Immature natural killer cell (primary cell): ENCODE data around the gene MKI67. TPM values are rescaled to one million over a fixed set of nuclear protein-coding genes. Genes with fewer than 3 reads are reported as not detected.
A peak's percentile ranks its signal among the peaks of the same experiment; 100 is the strongest.

Experiments
- DNase-seq, 3 donors: peaks; one replicate each; pipeline ENCODE4 v3.0.0; 2022; ENCODE audit warnings: mixed read lengths in 1 of 3
- H3K27ac Mint-ChIP-seq, 6 donors: one replicate each; pipeline ENCODE4 v1.8.0; 2020; ENCODE audit warnings: mixed read lengths in 6 of 6, mild to moderate bottlenecking in 5 of 6, inconsistent platforms in 4 of 6, moderate library complexity in 3 of 6
- H3K27me3 Mint-ChIP-seq, 3 donors: one replicate each; pipeline ENCODE4 v1.8.0; 2020 to 2021; ENCODE audit warnings: low read depth in 3 of 3, mild to moderate bottlenecking in 3 of 3, mixed read lengths in 3 of 3, moderate library complexity in 3 of 3, inconsistent platforms in 1 of 3
- H3K36me3 Mint-ChIP-seq, 3 donors: one replicate each; pipeline ENCODE4 v1.8.0; 2020; ENCODE audit warnings: mixed read lengths in 3 of 3, inconsistent platforms in 2 of 3, mild to moderate bottlenecking in 2 of 3
- H3K4me1 Mint-ChIP-seq, 2 donors: one replicate each; pipeline ENCODE4 v1.8.0; 2020; ENCODE audit warnings: inconsistent platforms in 2 of 2, mild to moderate bottlenecking in 2 of 2, mixed read lengths in 2 of 2, moderate library complexity in 1 of 2
- H3K4me3 Mint-ChIP-seq, 5 donors: one replicate each; pipeline ENCODE4 v1.8.0; 2020; ENCODE audit warnings: mild to moderate bottlenecking in 5 of 5, mixed read lengths in 5 of 5, inconsistent platforms in 3 of 5, moderate library complexity in 3 of 5
- H3K9me3 Mint-ChIP-seq, 6 donors: one replicate each; pipeline ENCODE4 v1.8.0; 2020; ENCODE audit warnings: mild to moderate bottlenecking in 6 of 6, mixed read lengths in 6 of 6, inconsistent platforms in 4 of 6, moderate library complexity in 3 of 6
- polyA plus RNA-seq, 3 donors: library from polyadenylated mRNA; unstranded; fragments of 300-500 nt; fragmentation: Illumina TruSeq; gene quantifications; one replicate each; pipeline ENCODE4 v1.2.3, GENCODE V29; 2021

Gene MKI67
- polyA plus RNA-seq, 3 donors from 2014 or later = 0.10 to 1.2 TPM; not detected in 1

GRCh38 chr10:128060341-128061250, 65.6 kb downstream of the MKI67 start:
- H3K4me3 Mint-ChIP-seq = peak overlapping the region in 4 of 5 donors; percentile 8 to 71 (median 40)
- peak overlapping the region; percentile 84 to 99 (median 95) for H3K27ac Mint-ChIP-seq
- peaks cover 86 to 97% of the 10 kb centered on the region in 2 donors for H3K4me1 Mint-ChIP-seq
- no peaks in the 10 kb centered on the region for H3K9me3 Mint-ChIP-seq
- peaks cover 31 to 53% (median 31%) of the 10 kb centered on the region in 3 donors for H3K36me3 Mint-ChIP-seq
- peaks cover 27 to 44% (median 37%) of the 10 kb centered on the region in 3 donors for H3K27me3 Mint-ChIP-seq
- no peak for DNase-seq

DNA sequence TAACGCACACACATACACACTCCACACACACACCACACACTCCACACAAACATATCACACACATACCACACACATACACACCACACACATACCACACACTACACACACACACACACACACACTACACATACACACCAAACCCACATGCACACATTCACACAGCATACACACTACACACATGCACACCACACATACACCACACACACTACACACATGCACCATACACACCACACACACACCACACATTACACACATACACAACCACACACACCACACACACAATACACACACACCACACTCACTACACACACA, 66.3 kb downstream of the MKI67 start:
- DNase-seq = no peak
- Mint-ChIP-seq H3K27ac (peak overlapping the region; percentile 84 to 99 (median 95)), H3K27me3 (peaks cover 31 to 40% (median 32%) of the 10 kb centered on the region in 3 donors), H3K9me3 (no peaks in the 10 kb centered on the region), H3K36me3 (peaks cover 28 to 53% (median 29%) of the 10 kb centered on the region in 3 donors), H3K4me3 (peak overlapping the region in 4 of 5 donors; percentile 8 to 71 (median 40)), H3K4me1 (peaks cover 85 to 97% of the 10 kb centered on the region in 2 donors)

GRCh38 chr10:128059266-128059981, 66.8 kb downstream of the MKI67 start:
- peaks cover 26 to 35% (median 31%) of the 10 kb centered on the region in 3 donors for H3K27me3 Mint-ChIP-seq
- peak; percentile 33 to 44 (median 41) for DNase-seq
- H3K27ac Mint-ChIP-seq = peak overlapping the region; percentile 84 to 99 (median 95)
- peak overlapping the region in 4 of 5 donors; percentile 13 to 71 (median 54) for H3K4me3 Mint-ChIP-seq
- peaks cover 84 to 97% of the 10 kb centered on the region in 2 donors for H3K4me1 Mint-ChIP-seq
- peaks cover 24 to 51% (median 25%) of the 10 kb centered on the region in 3 donors for H3K36me3 Mint-ChIP-seq
- no peaks in the 10 kb centered on the region for H3K9me3 Mint-ChIP-seq

DNA sequence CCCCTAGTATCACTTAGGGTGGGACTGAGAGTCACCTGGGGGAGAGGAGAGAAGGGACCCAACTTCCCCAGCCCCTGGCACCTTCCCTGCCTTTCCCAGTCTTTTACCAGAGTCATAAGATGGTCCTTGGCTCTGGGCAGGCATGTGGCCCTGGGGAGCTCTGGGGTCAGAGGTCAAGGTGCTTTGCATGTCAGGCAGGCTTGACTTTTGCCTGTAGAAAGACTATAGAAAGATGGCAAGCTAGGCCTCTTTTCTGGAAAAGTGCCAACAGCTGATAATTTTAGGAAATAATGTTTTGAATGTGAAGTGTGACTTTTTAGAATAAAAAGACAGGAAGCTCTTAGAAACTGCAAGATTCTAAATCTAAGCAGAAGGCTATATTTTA, 67.5 kb downstream of the MKI67 start:
- Mint-ChIP-seq H3K27ac (peak overlapping the region; percentile 84 to 99 (median 95)), H3K27me3 (peaks cover 23 to 37% (median 29%) of the 10 kb centered on the region in 3 donors), H3K36me3 (peaks cover 28 to 55% (median 28%) of the 10 kb centered on the region in 3 donors), H3K4me1 (peaks cover 83 to 97% of the 10 kb centered on the region in 2 donors), H3K9me3 (no peaks in the 10 kb centered on the region), H3K4me3 (peak overlapping the region in 1 of 5 donors; percentile 8)
- no peak for DNase-seq

- no peaks in the 10 kb centered on the region for H3K9me3 Mint-ChIP-seq
- peak overlapping the region; percentile 84 to 99 (median 92) for H3K27ac Mint-ChIP-seq
- H3K4me3 Mint-ChIP-seq = no peak overlapping the region
- peaks cover 28 to 55% (median 28%) of the 10 kb centered on the region in 3 donors for H3K36me3 Mint-ChIP-seq
- H3K27me3 Mint-ChIP-seq = peaks cover 21 to 35% (median 26%) of the 10 kb centered on the region in 3 donors
- H3K4me1 Mint-ChIP-seq = peaks cover 82 to 94% of the 10 kb centered on the region in 2 donors
- DNase-seq = no peak
These were observed 68.0 kb downstream of the MKI67 start for GRCh38 chr10:128058106-128058749.

DNA sequence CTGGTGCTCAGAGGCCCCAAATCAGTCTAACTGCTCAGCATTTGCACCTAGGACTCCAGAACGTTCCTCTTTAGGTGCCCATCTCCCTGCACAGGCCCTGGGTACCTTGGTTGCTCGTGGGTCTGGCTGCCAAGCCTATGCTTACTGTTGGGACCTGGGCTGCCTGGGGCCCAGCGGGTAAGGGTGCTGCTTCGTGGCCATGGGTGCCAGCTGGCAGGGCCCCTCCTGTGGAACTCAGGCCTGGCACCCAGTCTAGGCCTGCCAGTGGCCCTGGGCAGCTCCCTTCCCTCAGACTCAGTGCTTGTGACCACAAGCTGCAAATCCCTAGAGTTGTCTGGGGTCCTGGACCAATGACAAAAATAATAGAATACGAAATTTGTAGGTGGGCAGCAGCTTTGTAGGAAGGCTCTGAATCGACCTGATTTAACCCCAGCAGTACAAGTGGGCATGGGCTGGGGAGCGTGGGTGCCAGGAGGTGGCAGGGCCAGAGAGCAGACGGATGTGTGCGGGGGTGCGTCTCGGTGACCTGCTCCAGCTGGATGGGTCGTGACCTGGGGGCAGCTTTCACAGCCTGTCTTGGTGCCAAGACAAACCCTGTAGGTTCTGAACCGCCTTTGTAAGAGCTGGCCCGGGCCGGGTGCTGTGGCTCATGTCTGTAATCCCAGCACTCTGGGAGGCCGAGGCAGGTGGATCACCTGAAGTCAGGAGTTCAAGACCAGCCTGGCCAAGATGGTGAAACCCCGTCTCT, 69.7 kb downstream of the MKI67 start:
- Mint-ChIP-seq H3K27me3 (peaks cover 16 to 28% (median 26%) of the 10 kb centered on the region in 3 donors), H3K4me3 (no peak overlapping the region), H3K4me1 (peaks cover 83 to 94% of the 10 kb centered on the region in 2 donors), H3K27ac (peak overlapping the region; percentile 64 to 88 (median 76)), H3K9me3 (no peaks in the 10 kb centered on the region), H3K36me3 (peaks cover 29 to 63% (median 36%) of the 10 kb centered on the region in 3 donors)
- no peak for DNase-seq

DNA sequence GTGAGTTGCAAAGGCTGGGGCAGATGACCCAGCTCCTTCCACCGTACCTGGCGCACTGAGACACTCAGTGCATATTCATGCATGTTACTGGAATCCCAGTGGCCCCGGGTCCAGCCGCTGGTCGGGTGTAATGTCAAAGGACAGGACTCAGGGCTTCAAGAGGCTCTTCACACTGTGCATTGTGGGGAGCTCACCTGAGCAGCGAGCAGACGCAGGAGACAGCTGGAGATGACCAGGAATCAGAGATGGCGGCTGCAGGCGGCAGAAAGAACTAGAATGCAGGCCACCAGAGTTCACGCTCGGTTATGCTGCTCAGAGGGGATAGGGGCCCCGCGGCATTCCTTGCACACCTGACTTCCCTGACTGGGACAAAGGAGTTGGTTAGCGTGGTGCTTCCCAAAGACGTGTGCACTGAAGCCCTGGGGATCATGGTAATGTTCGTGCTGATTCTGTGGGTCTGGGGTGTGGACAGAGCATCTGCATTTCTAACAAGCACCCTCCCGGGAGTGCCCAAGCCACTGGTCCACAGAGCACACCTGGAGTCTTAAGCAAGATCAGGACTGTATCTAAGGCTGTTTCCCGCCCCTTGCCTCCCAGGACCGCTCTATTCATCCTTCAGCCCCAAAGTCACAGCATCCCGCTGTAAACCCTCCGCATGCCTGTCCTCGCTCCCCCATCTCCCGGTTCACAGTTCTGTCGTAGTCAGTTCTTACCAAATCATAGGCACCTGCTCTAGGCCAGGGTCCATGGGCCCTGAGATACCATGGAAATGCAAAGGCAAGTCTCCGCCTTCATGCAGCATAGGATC, 71.0 kb downstream of the MKI67 start:
- peaks cover 35 to 69% (median 41%) of the 10 kb centered on the region in 3 donors for H3K36me3 Mint-ChIP-seq
- H3K27ac Mint-ChIP-seq = peak overlapping the region; percentile 64 to 98 (median 77)
- H3K27me3 Mint-ChIP-seq = peaks cover 16 to 35% (median 24%) of the 10 kb centered on the region in 3 donors
- H3K9me3 Mint-ChIP-seq = no peaks in the 10 kb centered on the region
- no peak for DNase-seq
- peaks cover 87 to 94% of the 10 kb centered on the region in 2 donors for H3K4me1 Mint-ChIP-seq
- peak overlapping the region in 2 of 5 donors; percentile 10 to 12 for H3K4me3 Mint-ChIP-seq

DNA sequence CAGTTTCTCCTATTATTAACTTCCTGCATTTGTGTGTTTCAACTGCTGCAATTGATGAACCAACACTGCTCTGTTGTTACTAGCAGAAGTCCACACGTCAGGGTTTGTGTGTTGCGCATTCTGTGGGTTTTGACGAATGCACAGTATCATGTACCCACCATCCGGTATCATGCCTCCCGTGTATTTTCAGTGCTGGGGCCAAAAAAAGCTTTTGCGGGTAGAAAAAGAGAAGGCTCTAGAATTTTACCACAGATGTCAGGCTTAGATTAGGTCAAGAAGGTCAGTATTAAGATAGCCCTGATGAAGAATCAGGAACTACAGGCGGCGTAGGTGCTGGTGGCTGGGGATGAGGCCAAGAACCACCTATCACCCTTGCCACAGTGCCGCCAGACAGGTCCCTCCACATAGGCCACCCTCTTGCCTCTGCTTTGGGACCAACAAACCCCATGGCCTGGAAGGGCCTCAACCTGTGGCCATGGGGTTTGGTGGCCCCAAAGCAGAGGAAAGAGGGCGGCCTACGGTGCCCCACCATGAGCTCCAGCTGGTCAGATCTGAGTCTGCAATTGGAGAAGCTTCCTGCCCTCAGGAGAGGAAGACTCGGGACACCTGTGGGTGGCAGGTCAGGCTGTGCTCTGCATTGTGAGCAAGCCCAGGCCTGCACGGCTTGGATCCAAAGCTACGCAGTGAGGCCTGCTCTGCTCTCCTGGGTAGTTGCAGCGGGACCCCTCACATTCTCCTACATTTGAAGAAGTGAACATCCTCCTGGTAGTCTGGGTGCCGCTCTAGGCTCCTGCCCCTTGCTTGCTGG, 71.9 kb downstream of the MKI67 start:
- Mint-ChIP-seq H3K27me3 (peaks cover 16 to 40% (median 23%) of the 10 kb centered on the region in 3 donors), H3K4me3 (peak overlapping the region; percentile 18 to 67 (median 41)), H3K9me3 (no peaks in the 10 kb centered on the region), H3K4me1 (peaks cover 87 to 94% of the 10 kb centered on the region in 2 donors), H3K36me3 (peaks cover 36 to 68% (median 37%) of the 10 kb centered on the region in 3 donors), H3K27ac (peak overlapping the region; percentile 71 to 98 (median 86))
- DNase-seq = peak; percentile 47 to 66 (median 53)

DNA sequence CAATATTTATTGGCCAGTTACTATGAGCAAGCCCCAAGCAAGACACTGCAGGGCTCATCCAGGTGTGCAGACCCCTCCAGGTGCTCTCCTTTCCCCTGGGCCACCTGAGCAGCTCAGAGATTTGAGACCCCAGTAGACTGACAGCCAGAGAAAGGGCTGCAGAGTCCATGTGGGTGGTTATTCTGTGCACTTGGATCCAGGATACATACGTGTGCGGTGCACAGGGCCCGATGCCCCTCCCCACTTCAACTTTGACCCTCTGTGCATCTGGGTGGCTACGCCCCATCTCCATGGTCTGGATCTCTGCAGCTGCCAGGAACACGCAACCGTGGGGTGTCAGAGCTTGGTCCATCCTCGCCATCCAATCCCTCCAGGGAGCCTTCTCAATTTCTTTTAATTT, 72.9 kb downstream of the MKI67 start:
- Mint-ChIP-seq H3K4me3 (peak overlapping the region in 1 of 5 donors; percentile 47), H3K27ac (peak overlapping the region; percentile 68 to 99 (median 96)), H3K9me3 (no peaks in the 10 kb centered on the region), H3K36me3 (peaks cover 36 to 73% (median 38%) of the 10 kb centered on the region in 3 donors), H3K4me1 (peaks cover 87 to 94% of the 10 kb centered on the region in 2 donors), H3K27me3 (peaks cover 16 to 49% (median 29%) of the 10 kb centered on the region in 3 donors)
- DNase-seq = no peak

DNA sequence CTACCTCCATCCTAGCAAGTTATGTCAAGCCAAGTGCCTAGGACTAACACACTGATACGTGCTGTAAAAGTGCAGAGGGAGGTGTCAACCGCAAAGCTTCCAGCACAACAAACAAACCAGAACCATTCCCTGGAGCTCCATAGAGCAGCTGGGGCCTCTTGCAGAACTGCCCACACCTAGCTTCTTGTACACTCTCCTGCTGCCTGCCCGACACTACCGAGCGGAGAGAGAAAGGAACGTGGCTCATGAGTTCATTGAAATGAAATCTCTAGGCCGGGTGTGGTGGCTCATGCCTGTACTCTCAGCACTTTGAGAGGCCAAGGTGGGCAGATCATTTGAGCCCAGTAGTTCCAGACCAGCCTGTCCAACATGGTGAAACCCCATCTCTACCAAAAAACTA, 73.5 kb downstream of the MKI67 start:
- Mint-ChIP-seq H3K9me3 (no peaks in the 10 kb centered on the region), H3K4me3 (peak overlapping the region; percentile 19 to 94 (median 88)), H3K4me1 (peaks cover 87 to 94% of the 10 kb centered on the region in 2 donors), H3K27ac (peak overlapping the region; percentile 93 to 99 (median 98)), H3K27me3 (peaks cover 19 to 53% (median 36%) of the 10 kb centered on the region in 3 donors), H3K36me3 (peaks cover 35 to 73% (median 40%) of the 10 kb centered on the region in 3 donors)
- DNase-seq = no peak

GRCh38 chr10:128051548-128051947, 74.7 kb downstream of the MKI67 start:
- H3K4me1 Mint-ChIP-seq = peaks cover 94 to 97% of the 10 kb centered on the region in 2 donors
- H3K36me3 Mint-ChIP-seq = peaks cover 31 to 65% (median 34%) of the 10 kb centered on the region in 3 donors
- H3K4me3 Mint-ChIP-seq = peak overlapping the region; percentile 88 to 94 (median 92)
- no peaks in the 10 kb centered on the region for H3K9me3 Mint-ChIP-seq
- DNase-seq = no peak
- H3K27me3 Mint-ChIP-seq = peaks cover 23 to 54% (median 37%) of the 10 kb centered on the region in 3 donors
- peak overlapping the region; percentile 93 to 99 (median 98) for H3K27ac Mint-ChIP-seq
